ENCODE measurements around the gene EVX1. TPM values are rescaled to one million over a fixed set of nuclear protein-coding genes. Genes with fewer than 3 reads are reported as not detected.

The EVX1 gene
- total RNA-seq, 4 donors from 2014 or later = not detected

DNA sequence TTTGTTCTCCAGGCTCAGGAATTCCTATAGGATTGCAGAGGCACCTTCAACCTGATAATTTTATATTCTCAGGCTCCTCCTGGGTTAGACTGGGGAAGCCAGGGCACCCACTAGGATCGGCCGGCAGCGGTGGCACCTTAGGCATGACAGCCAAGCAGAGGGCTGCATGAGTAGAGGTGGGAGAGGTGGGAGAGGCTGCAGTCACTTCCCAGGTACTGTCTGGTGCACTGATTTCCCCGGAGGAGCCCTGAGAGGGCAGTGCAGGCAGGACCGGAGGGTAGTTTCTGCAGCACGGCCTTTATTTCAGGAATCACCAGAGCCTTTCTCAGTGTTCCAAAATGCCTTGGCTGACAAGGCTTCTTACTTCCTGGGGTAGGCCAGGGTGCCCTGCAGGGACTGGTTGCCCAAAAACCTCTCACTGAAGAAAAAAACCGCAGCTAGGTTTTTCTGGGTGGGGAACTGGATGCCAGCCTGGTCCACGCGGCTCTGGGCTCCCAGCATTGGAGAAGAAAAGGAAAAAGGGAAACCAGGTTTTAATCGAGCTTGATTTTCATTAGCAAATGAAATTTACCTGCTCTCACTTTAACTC is 39.1 kb upstream of the EVX1 start:
- peaks cover 0 to 6% (median 0%) of the 10 kb centered on the region in 4 donors for H3K9me3 ChIP-seq
- no peak for TF ChIP-seq CTCF (IDR thresholded peaks at IDR 0.05)
- no peak for TF ChIP-seq POLR2A (IDR thresholded peaks at IDR 0.05)
- DNase-seq = peak in 1 of 3 donors; percentile 33
- H3K4me3 ChIP-seq = no peak overlapping the region
- no peak overlapping the region for H3K27ac ChIP-seq
- H3K4me1 ChIP-seq = peaks cover 4 to 42% (median 13%) of the 10 kb centered on the region in 4 donors
- H3K36me3 ChIP-seq = no peaks in the 10 kb centered on the region
- peaks cover 0 to 82% of the 10 kb centered on the region in 2 donors for H3K27me3 ChIP-seq

DNA sequence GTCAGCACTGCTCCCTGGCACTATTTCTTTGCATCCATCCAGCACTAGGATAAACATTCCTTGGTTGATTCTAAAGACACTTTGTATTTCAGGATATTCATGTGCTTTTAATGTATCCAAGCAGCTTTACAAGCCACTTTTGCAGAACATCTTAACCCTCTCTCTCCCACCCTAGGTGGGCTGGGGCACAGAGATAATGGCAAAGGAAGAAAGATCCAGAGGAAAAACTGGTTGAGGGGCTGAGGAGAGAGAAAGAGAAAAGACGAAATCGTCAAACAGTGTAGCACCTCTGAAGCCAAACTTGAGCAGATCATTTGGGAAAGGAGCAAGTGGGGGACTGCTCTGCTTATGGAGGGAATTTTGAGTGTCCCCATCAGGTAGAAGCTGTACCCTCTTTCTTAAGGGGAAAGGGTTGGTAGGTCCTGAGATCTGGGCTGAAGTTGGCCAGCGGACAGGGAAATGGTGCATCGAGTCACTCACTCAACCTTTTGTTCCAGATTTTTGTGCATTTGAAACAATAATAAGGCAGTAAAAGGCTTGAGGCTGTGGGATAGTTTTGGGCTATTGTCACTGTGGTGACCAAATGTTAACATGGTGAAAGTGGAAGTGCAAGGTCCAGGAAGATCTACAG is 38.5 kb upstream of the EVX1 start:
- no peak overlapping the region for H3K4me3 ChIP-seq
- no peak overlapping the region for H3K27ac ChIP-seq
- H3K9me3 ChIP-seq = peaks cover 0 to 4% (median 0%) of the 10 kb centered on the region in 4 donors
- peaks cover 1 to 36% (median 13%) of the 10 kb centered on the region in 4 donors for H3K4me1 ChIP-seq
- TF ChIP-seq CTCF (IDR thresholded peaks at IDR 0.05) (no peak), POLR2A (IDR thresholded peaks at IDR 0.05) (no peak)
- no peaks in the 10 kb centered on the region for H3K36me3 ChIP-seq
- peaks cover 0 to 76% of the 10 kb centered on the region in 2 donors for H3K27me3 ChIP-seq
- DNase-seq = no peak

DNA sequence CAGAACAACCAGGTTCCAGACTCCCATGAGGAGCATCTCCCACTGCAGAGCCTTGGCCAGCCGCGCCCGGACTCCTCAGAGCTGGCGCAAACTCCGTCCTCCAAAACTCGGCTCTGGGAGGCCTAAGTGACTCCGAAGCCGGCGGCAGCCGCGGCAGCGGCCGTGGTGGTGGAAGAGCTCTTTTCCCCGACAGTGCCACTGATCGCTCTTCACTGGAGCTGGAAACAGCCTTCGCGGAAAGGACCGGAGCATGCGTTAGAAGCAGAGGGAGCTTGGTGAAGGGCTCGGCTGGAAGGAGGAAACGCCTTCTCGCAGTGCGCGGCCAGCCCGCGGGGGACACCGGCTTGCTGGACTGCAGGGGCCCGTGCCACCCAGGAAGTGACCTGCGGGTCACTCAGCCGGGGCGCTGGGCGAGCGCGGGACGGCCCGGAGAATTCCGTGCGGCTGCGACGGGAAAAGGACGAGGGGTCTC is 37.7 kb upstream of the EVX1 start:
- Histone ChIP-seq H3K27ac (no peak overlapping the region), H3K4me3 (no peak overlapping the region), H3K4me1 (peaks cover 0 to 31% (median 11%) of the 10 kb centered on the region in 4 donors), H3K36me3 (no peaks in the 10 kb centered on the region), H3K27me3 (peaks cover 0 to 76% of the 10 kb centered on the region in 2 donors), H3K9me3 (no peaks in the 10 kb centered on the region)
- TF ChIP-seq CTCF (IDR thresholded peaks at IDR 0.05) (no peak), POLR2A (IDR thresholded peaks at IDR 0.05) (no peak)
- peak in 1 of 3 donors; percentile 53 for DNase-seq

- Histone ChIP-seq H3K9me3 (no peaks in the 10 kb centered on the region), H3K27me3 (peaks cover 0 to 77% of the 10 kb centered on the region in 2 donors), H3K36me3 (no peaks in the 10 kb centered on the region), H3K4me1 (peaks cover 0 to 27% (median 5%) of the 10 kb centered on the region in 4 donors), H3K27ac (no peak overlapping the region), H3K4me3 (no peak overlapping the region)
- TF ChIP-seq CTCF (IDR thresholded peaks at IDR 0.05) (no peak), POLR2A (IDR thresholded peaks at IDR 0.05) (no peak)
- DNase-seq = no peak
These were observed 37.0 kb upstream of the EVX1 start for GRCh38 chr7:27205325-27206280.

DNA sequence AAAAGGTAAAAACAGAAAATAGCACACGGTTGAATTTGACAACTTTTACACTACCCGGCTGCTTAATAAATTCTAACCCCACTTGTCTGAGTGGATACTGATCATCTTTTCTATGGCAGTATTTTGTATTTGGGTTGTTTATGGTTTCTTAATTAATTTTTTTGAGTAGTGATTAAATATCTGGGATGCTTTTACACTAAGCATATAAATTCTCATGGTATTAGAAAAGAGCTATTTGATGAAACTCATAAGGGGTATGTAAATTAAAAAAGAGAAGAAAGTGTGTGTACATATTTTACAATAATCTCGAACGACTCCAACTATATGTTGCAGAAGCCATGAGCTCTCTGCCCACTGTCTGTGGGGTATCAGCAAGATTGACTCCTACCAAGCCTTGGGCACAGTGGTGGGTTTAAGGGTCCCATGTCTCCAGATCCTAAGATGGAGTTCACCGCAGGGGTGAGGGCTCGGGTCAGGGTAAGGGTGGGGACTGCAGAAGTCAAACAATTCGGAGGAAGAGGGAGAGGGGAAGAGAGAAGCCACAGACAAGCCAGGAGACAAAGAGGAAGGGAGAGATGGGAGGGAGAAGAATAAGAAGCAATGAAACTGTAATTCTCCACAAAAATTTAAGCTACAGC is 35.1 kb upstream of the EVX1 start:
- Histone ChIP-seq H3K27me3 (peaks cover 0 to 71% of the 10 kb centered on the region in 2 donors), H3K36me3 (no peaks in the 10 kb centered on the region), H3K4me3 (no peak overlapping the region), H3K27ac (no peak overlapping the region), H3K4me1 (peaks cover 0 to 26% (median 0%) of the 10 kb centered on the region in 4 donors), H3K9me3 (no peaks in the 10 kb centered on the region)
- DNase-seq = no peak
- no peak for TF ChIP-seq POLR2A (IDR thresholded peaks at IDR 0.05)
- TF ChIP-seq CTCF (IDR thresholded peaks at IDR 0.05) = no peak

All from Peyer's patch (tissue), 4 donors.